ENCODE measurements around the gene SFXN4.

GRCh38 chr10:119132521-119133345 is 32.8 kb downstream of the SFXN4 start:
- no peak for TF ChIP-seq CTCF (IDR thresholded peaks at IDR 0.05)
- no peak for TF ChIP-seq POLR2AphosphoS5 (IDR thresholded peaks at IDR 0.05)
